ENCODE data around the gene GUCY1B1.

DNA sequence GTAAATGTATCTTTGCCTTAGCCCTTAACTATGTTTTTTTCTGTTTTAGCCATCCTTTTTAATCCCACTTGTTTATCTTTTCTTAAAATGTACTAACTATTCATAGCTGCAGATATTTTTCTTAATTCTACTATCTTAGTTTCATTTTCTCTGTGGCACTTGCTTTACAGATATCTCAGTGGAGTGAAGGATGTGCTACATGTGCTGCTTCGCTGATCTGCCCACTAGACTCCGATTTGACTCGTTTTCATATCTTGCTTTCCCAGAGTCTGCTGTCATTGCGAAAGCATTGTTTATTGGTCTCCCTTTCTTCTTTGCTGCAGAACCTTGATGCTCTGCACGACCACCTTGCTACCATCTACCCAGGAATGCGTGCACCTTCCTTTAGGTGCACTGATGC lies 30.6 kb downstream of the GUCY1B1 start:
- TF ChIP-seq, protein P1, sequence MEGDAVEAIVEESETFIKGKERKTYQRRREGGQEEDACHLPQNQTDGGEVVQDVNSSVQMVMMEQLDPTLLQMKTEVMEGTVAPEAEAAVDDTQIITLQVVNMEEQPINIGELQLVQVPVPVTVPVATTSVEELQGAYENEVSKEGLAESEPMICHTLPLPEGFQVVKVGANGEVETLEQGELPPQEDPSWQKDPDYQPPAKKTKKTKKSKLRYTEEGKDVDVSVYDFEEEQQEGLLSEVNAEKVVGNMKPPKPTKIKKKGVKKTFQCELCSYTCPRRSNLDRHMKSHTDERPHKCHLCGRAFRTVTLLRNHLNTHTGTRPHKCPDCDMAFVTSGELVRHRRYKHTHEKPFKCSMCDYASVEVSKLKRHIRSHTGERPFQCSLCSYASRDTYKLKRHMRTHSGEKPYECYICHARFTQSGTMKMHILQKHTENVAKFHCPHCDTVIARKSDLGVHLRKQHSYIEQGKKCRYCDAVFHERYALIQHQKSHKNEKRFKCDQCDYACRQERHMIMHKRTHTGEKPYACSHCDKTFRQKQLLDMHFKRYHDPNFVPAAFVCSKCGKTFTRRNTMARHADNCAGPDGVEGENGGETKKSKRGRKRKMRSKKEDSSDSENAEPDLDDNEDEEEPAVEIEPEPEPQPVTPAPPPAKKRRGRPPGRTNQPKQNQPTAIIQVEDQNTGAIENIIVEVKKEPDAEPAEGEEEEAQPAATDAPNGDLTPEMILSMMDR (IDR thresholded peaks at IDR 0.05; ENCODE audit: low read depth, low read length, poor library complexity, severe bottlenecking), result no peak
- TF ChIP-seq EZH2phosphoT487 (IDR thresholded peaks at IDR 0.05; ENCODE audit: borderline replicate concordance, low read length), result no peak

Measured in DOHH2 (cell line).